BE2C (cell line): Measurements from ENCODE around the gene BTD.
A peak's percentile ranks its signal among the peaks of the same experiment; 100 is the strongest.

ENCODE experiments used
- DNase-seq: peaks from one replicate; pipeline ENCODE4 v3.0.0-alpha.2; 2020
- H3K27me3 ChIP-seq: fragments of 250-450 bp; sonication (Bioruptor Pico); 2 replicates; pipeline ENCODE4 v1.5.1; 2020; ENCODE audit warnings: mild to moderate bottlenecking
- H3K36me3 ChIP-seq: fragments of 250-450 bp; sonication (Bioruptor Pico); 2 replicates; pipeline ENCODE4 v1.5.1; 2020; ENCODE audit warnings: mild to moderate bottlenecking
- H3K4me1 ChIP-seq: fragments of 250-450 bp; sonication (Bioruptor Pico); 2 replicates; pipeline ENCODE4 v1.5.1; 2020
- H3K4me3 ChIP-seq: 2 replicates; pipeline ENCODE4 v1.5.1; 2011; ENCODE audit warnings: low read depth, low read length
- H3K9me3 ChIP-seq: fragments of 250-450 bp; sonication (Bioruptor Pico); 2 replicates; pipeline ENCODE4 v1.5.1; 2020
- TF ChIP-seq, protein P1 (sequence below): IDR thresholded peaks from 2 replicates; pipeline ENCODE4 v1.5.1; 2012; ENCODE audit warnings: mild to moderate bottlenecking, low read depth, low read length

The BTD gene

DNA sequence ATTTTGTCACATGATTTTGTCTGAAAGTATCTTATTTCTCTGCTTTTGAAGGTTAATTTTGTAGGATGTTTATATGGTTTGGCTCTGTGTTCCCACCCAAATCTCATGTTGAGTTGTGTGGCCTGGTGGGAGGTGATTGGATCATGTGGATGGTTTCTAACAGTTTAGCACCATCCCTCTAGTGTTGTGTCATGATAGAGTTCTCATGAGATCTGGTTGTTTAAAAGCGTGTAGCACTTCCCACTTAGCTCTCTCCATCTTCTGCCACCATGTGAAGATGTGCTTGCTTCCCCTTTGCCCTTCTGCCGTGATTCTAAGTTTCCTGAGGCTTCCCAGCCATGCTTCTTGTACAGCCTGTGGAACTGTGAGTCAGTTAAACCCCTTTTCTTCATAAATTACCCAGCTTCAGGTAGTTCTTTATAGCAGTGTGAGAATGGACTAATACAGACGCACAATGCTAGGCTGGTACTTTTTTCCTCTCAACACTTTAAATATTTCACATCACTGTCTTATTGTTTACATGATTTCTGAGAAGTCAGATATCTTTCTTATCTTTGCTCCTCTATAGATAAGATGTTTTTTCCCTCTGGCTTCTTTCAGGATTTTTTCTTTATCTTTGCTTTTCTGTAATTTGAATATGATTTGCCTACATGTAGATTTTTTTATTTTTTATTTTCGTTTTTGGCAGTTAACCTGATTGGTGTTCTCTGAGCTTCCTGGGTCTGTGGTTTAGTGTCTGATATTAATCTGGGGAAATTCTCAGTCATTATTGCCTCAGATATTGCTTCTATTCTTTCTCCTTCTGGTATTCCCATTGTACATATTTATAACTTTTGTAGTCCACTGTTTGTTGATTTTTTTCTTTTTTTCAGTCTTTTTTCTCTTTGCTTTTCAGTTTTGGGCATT, 22.2 kb downstream of the BTD start:
- Histone ChIP-seq H3K9me3 (no peaks in the 10 kb centered on the region), H3K36me3 (no peaks in the 10 kb centered on the region), H3K4me3 (no peak overlapping the region), H3K4me1 (no peaks in the 10 kb centered on the region), H3K27me3 (no peaks in the 10 kb centered on the region)
- TF ChIP-seq, protein P1, sequence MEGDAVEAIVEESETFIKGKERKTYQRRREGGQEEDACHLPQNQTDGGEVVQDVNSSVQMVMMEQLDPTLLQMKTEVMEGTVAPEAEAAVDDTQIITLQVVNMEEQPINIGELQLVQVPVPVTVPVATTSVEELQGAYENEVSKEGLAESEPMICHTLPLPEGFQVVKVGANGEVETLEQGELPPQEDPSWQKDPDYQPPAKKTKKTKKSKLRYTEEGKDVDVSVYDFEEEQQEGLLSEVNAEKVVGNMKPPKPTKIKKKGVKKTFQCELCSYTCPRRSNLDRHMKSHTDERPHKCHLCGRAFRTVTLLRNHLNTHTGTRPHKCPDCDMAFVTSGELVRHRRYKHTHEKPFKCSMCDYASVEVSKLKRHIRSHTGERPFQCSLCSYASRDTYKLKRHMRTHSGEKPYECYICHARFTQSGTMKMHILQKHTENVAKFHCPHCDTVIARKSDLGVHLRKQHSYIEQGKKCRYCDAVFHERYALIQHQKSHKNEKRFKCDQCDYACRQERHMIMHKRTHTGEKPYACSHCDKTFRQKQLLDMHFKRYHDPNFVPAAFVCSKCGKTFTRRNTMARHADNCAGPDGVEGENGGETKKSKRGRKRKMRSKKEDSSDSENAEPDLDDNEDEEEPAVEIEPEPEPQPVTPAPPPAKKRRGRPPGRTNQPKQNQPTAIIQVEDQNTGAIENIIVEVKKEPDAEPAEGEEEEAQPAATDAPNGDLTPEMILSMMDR = no peak
- DNase-seq = no peak

DNA sequence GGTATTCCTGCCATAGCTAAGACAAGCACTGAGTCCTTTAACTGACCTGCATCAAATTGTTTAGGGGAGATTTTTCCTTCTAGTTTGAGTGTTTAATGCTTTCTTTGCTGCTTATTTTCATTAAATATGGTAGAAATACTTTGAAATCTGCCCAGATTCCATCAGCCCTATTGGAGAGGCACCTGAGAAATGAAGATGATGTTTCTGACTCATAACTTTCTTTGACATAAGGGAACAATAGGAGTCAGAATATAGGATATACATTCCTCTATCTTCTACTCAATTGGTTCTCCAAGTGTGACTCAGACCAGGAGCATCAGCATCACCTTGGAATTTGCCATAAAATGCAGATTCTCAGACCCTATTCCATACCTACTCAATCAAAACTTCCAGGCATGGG, 27.4 kb downstream of the BTD start:
- Histone ChIP-seq H3K4me1 (no peaks in the 10 kb centered on the region), H3K27me3 (no peaks in the 10 kb centered on the region), H3K9me3 (no peaks in the 10 kb centered on the region), H3K36me3 (no peaks in the 10 kb centered on the region), H3K4me3 (no peak overlapping the region)
- TF ChIP-seq, protein P1 = no peak
- DNase-seq = no peak

DNA sequence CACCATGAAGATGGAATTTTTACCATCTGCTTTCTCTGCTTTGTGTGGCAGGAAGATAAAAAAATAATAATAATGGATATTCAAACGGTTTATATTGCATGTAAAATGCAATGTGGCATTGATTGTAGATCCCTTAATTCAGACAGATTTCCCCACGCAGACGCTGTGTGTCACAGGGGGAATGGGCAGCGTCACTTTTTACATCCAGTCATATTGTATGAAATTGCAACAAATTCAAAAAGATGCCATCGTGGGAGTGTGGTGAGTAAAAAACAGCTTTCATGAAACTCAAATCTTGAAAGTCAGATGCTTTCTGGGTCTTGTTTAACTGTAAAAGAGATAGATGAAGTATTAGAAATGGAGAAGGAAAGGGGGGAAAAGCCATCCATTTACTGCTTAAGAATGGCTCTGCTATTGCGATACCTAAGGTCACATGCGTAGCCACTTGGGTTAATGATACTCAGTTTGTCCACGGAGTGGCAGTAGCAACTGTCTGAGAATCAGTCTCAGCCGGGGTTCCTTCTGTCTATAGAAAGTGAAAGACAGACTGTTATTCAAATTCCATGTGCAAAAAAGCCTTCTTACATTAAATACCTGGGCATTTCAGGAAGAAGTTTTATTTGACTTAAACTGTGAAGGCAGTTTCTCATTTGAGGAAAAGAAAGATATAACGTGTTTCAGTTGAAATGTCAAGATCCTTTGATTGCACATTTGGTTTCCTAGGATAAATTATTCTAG, 28.5 kb downstream of the BTD start:
- Histone ChIP-seq H3K4me1 (no peaks in the 10 kb centered on the region), H3K27me3 (no peaks in the 10 kb centered on the region), H3K36me3 (no peaks in the 10 kb centered on the region), H3K9me3 (no peaks in the 10 kb centered on the region), H3K4me3 (peak overlapping the region; percentile 37)
- peak; percentile 45 for DNase-seq
- TF ChIP-seq, protein P1 = peak; percentile 63

DNA sequence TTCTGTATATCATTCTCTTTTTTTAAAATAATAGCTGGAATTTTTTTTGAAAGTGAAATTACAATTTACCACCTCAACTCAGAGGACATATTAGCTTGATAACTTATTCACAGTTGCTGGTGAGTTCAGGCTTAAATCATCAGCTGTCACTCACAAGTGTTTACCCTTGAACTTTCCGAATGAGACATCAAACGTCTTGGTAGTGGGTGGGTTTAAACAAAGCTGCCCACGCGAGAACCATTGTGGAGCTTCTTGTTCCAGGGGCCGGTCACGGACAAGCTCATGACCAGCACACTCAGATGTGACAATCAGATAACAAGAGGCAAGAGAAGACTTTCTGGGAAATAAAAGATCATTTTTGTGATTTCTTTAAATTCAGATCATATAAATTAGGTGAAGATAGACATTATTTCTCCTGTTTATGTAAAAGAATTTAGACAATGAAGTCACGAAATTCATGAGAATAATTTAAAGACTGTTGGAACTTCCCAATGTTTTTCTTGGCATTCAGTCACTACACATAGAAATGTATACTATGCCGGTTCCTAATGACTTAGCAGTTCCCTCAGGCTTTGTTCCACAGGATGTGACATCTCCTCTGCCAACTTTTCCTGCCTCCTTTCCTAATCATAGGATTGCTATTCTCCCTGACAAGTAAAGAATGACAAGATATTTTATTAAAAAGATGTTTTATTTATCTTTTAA, 29.3 kb downstream of the BTD start:
- TF ChIP-seq, protein P1 = no peak
- DNase-seq = no peak
- Histone ChIP-seq H3K36me3 (no peaks in the 10 kb centered on the region), H3K4me1 (no peaks in the 10 kb centered on the region), H3K27me3 (no peaks in the 10 kb centered on the region), H3K4me3 (peak overlapping the region; percentile 37; the same call in 1 of the 2 replicates), H3K9me3 (no peaks in the 10 kb centered on the region)

DNA sequence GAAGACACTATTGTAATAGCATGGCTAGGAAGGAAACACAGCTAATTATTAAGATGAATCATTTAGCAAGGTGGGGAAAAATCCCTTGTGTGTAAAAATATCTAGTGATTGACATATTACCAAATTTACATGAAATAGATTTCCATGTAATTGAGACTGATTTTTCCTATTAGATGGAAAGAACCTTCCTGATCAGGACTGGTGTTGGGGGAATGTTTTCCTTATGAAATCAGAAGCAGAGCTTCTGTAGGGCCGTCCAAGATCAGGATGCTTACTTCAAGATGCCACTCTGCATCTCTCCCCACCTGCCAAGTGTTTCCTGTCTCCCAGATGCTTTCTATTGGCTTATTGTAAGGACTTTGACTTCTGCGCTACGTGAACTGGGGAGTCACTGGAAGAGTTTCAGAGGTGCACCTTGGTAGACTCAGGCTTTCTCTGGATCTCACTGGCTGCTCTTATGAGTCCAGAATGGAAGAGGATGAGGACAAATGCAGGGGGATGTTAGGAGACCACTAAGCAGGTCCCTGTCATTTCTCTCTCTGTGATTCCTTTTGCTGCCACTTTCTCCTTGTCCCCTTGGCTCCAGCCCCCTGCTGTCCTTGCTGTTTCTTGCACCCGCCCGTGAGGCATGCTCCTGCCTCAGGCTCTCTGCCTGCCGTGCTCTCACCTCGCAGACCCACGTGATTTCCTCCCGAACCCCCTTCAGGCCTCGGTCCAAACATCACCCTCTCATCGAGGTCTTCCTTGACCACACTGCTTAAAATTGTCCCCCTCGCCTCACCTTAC, 30.1 kb downstream of the BTD start:
- DNase-seq = no peak
- H3K36me3 ChIP-seq = no peaks in the 10 kb centered on the region
- H3K27me3 ChIP-seq = no peaks in the 10 kb centered on the region
- H3K9me3 ChIP-seq = no peaks in the 10 kb centered on the region
- no peak overlapping the region for H3K4me3 ChIP-seq
- TF ChIP-seq, protein P1 = no peak
- no peaks in the 10 kb centered on the region for H3K4me1 ChIP-seq
